ENCODE measurements around the gene XK.

- TF ChIP-seq CTCF (IDR thresholded peaks at IDR 0.05) (no peak), ZFX (IDR thresholded peaks at IDR 0.05; ENCODE audit: borderline replicate concordance) (no peak)
Observed at GRCh38 chrX:37667141-37667540, 18.4 kb upstream of the XK start.
